Ishikawa (cell line): ENCODE data around the gene TOMM70.

Experiments
- EP300 ChIP-seq: IDR thresholded peaks from 2 replicates; pipeline ENCODE4 v1.6.1; 2012; ENCODE audit warnings: borderline replicate concordance
- FOXM1 ChIP-seq: IDR thresholded peaks from 2 replicates; pipeline ENCODE4 v1.6.1; 2012; ENCODE audit warnings: low read depth, borderline replicate concordance
- MAX ChIP-seq: IDR thresholded peaks from 2 replicates; pipeline ENCODE4 v1.6.1; 2012
- NFIC ChIP-seq: IDR thresholded peaks from 2 replicates; pipeline ENCODE4 v1.6.1; 2012
- TEAD4 ChIP-seq: IDR thresholded peaks from 2 replicates; pipeline ENCODE4 v1.6.1; 2012
- TF ChIP-seq, protein P1 (sequence below): IDR thresholded peaks from 2 replicates; pipeline ENCODE4 v1.6.1; 2012; ENCODE audit warnings: low read depth, mild to moderate bottlenecking

- no peak for TF ChIP-seq EP300
- TF ChIP-seq TEAD4 = no peak
- TF ChIP-seq FOXM1 = no peak
- no peak for TF ChIP-seq MAX
- TF ChIP-seq, protein P1, sequence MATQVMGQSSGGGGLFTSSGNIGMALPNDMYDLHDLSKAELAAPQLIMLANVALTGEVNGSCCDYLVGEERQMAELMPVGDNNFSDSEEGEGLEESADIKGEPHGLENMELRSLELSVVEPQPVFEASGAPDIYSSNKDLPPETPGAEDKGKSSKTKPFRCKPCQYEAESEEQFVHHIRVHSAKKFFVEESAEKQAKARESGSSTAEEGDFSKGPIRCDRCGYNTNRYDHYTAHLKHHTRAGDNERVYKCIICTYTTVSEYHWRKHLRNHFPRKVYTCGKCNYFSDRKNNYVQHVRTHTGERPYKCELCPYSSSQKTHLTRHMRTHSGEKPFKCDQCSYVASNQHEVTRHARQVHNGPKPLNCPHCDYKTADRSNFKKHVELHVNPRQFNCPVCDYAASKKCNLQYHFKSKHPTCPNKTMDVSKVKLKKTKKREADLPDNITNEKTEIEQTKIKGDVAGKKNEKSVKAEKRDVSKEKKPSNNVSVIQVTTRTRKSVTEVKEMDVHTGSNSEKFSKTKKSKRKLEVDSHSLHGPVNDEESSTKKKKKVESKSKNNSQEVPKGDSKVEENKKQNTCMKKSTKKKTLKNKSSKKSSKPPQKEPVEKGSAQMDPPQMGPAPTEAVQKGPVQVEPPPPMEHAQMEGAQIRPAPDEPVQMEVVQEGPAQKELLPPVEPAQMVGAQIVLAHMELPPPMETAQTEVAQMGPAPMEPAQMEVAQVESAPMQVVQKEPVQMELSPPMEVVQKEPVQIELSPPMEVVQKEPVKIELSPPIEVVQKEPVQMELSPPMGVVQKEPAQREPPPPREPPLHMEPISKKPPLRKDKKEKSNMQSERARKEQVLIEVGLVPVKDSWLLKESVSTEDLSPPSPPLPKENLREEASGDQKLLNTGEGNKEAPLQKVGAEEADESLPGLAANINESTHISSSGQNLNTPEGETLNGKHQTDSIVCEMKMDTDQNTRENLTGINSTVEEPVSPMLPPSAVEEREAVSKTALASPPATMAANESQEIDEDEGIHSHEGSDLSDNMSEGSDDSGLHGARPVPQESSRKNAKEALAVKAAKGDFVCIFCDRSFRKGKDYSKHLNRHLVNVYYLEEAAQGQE = no peak
- TF ChIP-seq NFIC = no peak
Observed at GRCh38 chr3:100402891-100403290, 2.0 kb upstream of the TOMM70 start.
